HG02885 (cell line): ENCODE results near the gene MAPKAPK3.

Source experiments
- ATAC-seq: cut with Tn5 transposase; IDR thresholded peaks from one replicate; pipeline ENCODE4 v1.9.1; 2021; ENCODE audit warnings: mild to moderate bottlenecking; ENCODE audit not compliant: unreplicated experiment, poor library complexity

The MAPKAPK3 gene

GRCh38 chr3:50586763-50587070 lies 30.2 kb upstream of the MAPKAPK3 start:
- ATAC-seq: no peak

DNA sequence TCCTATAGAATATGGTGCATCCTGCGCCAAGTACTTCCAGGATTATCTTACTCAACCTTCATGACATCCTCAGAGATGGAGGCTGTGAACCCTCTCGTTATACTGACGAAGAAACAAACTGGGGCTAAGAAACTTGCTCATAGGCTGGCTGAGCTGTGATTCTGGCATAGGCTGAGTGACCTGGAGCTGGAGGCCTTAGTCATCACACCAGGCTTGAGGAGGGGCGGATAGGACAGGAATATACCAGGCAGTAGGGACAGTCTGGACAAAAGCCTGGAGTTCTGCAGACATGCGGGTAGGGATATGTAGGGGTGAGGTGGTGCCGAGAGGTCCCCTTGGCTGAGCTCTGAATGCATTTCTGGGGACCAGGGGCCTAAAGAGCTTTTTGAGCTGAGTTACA lies 29.6 kb upstream of the MAPKAPK3 start:
- no peak for ATAC-seq

- peak; percentile 44 for ATAC-seq
These were observed 28.9 kb upstream of the MAPKAPK3 start for GRCh38 chr3:50587806-50588758.

DNA sequence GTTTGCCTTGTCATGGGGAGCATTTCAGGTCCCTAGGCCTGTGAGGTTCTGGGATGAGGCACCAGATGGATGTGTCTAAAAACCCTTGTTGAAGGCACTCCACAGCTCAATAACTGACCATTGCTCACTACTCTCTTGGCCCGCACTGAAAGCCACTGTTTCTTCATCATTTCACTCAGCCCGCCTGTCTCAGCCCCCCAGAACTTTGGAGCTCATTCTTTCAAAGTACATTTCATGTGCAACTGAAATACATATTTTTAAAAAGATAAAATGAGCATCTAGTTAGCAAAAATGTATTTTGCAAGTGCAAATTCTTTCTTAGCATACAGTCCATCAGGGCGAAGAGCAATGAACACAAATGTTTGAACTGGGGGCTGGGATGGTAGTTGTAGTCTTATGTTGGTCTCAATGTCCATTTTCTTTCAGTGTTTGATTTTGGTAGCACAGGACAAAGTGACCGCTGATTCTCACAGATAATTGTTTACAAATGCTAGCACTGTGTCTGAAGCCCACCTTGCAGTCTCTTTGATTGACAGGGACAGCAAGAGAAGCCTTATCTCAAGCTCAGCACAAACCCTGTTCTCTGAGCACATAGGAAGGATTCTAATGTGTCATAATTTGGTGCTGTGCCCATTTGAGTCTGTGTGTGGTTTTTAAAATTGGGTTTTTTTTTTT lies 28.1 kb upstream of the MAPKAPK3 start:
- ATAC-seq: no peak

DNA sequence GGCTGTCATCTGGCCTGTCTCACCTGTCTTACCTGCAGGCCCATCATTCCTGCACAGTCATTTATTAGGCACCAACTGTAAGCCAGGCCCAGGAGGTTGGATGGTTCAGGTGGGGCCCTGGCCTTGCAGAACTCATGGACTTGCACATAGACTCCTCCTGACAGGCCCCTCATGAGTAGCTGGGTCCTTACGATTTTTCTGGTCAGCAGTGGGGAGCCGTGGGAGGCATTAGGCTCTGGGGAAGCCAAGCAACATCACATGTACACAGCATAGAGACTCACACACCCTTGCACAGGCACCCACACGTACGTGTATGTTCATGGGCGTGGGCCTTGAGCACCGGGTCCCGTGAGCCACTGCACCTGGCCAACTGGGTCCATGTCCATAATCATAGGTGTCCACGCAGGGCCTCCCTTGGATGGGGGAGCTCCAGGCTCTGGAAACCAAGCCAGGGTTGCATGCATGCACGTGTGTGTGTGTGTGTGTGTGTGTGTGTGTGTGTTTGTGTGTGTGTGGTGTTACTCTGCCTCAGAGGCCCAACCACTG lies 25.7 kb upstream of the MAPKAPK3 start:
- peak; percentile 3 for ATAC-seq

DNA sequence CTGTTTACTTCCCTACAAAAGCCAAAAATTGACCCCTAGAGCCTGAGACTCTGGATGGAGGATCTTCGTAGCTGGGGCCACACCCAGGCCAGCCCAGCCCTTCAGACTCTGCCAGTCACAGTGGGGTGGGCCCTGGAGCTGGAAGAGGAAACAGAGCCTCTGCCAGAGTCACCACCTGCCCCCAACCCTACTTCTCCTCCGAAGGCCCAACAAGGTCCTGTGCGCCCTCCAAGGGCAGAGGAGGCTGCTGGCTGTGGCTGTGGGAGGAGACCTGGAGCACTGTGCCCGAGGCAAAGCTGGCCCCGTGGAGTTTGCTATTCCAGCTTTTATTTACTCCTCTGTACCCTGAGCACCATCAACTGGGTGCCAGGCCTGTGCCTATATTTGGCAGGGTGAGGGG lies 24.4 kb upstream of the MAPKAPK3 start:
- ATAC-seq: no peak

DNA sequence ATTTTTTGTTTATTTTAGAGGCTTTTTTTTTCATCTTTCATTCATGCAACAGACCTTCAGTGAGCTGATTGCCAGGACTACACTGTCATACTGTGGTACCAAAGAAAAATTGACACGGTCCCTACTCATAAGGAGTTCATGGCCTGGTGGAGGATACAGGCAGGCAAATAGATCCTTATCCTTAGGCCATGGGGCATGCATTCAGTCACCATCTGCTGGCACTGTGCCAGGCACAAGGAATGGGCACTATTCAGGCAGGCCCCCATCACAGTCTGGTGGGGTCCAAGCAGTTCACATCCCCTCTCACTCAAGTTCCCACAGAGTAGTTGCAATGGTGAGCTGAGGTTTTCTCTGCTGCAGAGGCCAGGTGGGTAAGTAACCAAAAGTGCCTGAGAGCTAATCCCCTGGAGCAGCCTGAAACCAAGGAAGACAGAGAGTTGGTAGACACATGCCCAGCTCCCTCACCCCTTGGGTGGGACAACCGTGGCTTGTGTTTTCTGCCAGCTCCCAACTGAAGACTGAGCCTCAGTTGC lies 22.6 kb upstream of the MAPKAPK3 start:
- no peak for ATAC-seq

DNA sequence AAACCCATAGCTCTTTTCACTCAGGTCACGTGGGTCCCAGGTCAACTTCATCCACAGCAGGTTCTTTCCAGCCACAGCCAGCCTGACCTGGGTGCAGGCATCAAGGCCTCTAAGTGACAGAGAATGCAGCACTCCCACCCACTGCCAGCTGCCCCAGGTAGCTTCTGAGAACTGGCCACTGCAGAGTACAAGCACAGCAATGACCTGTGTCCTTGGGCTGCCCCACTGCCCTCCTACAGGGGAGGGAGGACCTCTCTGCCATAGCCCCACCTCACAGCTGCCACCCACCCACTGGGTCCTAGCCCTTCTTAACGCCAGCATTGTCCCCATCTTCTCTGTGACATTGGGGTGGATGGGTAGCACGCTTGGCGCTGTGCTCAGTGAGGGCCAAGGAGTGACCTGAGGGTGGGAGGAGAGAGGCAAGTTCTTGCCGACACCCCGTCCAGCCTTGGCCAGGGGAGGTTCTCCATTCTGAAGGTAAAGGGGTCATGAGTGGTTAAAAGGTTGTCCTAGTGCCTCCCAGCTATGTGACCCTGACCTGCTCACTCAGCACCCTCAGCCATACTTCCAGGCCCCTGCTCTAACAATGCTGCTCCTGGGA lies 17.7 kb upstream of the MAPKAPK3 start:
- no peak for ATAC-seq

DNA sequence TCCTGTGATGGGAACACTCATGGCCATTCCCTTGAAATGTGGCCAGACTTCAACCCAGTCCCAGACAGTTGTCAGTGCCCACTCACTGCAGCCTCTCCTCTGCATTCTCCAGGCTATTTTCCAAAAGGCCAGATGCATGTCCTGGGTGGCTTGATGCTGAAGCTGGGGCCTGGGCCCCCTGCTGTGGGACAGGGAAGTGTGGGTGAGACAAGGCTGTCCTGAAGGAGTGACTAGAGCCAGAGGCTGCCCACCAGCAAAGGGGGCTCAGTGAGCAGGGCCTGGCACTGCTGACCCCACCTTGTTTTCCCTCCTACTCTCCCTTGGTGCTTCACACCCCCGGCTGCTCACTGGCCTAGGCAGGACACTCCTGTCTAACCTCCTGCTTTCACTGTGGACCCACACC lies 17.2 kb upstream of the MAPKAPK3 start:
- no peak for ATAC-seq

DNA sequence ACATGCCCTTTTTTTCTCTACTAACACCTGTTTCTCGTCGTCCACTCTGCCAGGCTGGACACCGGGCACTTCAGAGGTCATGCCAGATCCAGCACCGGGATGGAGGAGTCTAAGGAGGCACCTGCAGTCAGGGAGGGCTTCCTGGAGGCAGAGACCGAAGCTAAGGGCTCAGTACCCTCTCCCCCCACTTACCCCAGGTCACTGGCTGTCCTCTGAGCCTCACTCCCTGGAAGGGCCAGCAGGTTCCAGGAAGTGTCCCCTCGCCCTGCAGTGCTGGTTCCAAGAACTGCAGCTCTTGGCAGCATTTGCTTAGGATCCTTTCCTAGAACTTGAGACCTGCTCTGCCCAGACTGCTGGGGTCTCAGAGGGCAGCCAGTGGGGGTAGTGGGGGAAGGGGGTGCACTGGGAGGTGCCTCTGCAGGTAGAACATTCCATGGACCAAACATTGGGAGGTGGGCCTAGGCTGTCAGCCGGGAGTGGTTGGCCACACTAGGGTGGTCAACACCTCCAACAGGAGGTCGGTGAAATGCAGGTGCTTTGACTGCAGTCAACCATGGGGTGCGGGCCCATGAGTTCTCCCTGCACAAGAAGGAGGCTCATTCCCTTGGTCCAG lies 16.7 kb upstream of the MAPKAPK3 start:
- no peak for ATAC-seq

- no peak for ATAC-seq
These were observed 15.9 kb upstream of the MAPKAPK3 start for GRCh38 chr3:50600841-50601591.

GRCh38 chr3:50602595-50603191 lies 14.3 kb upstream of the MAPKAPK3 start:
- no peak for ATAC-seq

GRCh38 chr3:50603261-50604109 lies 13.5 kb upstream of the MAPKAPK3 start:
- ATAC-seq: no peak

DNA sequence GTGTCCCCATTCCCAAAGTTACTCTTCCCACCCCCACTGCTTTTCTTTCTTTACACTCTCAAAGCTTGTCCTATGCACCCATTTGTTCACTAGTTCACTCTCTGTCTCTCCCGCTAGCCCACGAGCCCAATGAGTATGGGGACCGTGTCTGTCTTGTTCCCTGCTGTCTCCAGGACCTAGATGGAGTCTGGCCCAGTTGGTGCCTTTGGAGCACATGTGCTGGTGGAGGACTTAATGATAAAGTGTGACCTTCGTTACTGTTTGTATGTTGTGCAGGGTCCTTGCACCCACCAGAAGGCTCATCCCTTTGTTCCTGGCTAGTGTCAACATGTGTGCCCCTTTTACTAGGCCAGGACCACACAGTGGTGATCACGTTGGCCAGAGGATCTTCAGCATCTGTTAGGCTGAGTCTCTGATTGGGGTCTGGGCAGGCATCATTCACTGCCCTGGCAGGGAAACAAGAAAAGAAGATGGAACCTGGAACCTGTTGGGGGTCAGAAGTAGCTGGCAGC lies 12.8 kb upstream of the MAPKAPK3 start:
- ATAC-seq: no peak

DNA sequence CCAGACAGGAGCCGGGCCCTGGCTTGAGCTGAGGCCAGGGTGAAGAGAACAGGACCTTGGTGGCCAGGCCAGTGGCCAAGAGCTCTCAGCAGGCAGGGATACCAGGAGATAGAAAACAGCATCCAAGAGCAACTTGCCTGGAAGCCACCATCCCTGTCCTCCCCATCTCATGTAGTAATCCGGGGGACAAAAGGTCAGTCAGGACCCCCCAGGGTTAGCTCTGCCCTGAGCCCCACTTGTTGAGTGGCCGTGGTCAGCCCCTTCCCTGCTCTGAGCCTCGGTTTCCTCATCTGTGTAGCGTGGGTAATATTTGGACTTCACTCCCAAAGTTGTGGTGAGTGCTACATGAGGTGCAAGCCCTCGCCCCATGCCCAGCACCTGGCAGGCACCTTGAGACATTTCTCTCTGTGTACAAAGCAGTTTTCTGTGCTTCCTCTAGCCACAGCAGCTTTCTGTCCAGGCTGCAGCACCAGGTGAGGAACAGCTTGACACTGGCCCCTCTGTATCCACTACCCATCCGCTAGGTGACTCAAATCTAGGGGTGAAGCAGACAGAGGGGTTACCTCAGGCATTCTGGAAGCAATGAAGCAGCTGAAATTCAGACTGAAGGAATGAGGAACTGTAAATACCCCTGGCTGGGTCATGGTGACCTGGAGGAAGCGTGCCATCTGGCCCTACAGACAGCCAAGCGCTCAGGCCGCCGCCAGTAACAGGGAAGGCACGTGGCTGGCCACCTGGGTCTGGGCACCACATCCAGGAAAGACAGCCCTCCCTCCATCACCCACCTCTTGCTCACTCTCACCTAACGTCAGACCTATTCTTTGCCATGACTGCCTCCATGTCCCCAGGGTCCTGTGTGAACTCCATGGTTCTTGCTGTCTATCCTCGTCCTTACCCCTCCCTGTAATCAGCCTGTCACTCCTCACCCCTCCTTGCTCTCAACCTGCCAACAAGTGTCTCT lies 12.0 kb upstream of the MAPKAPK3 start:
- no peak for ATAC-seq

DNA sequence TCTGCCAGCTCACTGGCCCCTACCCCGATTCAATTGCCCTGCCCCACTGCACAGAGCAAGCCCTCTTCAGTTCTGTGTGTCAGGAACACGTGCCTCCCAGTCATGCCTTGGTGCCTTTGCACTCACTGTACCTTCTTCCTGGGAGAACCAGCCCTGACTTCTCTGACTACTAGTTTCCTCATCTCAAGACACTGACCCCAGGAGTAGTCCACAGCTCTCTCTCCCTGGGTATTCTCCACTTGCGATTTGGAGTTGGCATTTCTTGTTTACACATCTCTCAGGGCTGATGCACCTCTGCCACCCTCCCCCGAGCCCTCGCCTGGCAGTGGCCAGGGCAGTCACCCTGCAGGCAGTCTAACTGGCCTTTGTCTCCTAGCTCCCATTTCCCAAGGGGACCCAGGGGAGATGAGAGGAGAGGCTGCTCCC lies 11.0 kb upstream of the MAPKAPK3 start:
- no peak for ATAC-seq

- no peak for ATAC-seq
These were observed 10.4 kb upstream of the MAPKAPK3 start for GRCh38 chr3:50606596-50606995.
